H1 (cell line): ENCODE results near the gene EVA1C. TPM values are rescaled to one million over a fixed set of nuclear protein-coding genes. Genes with fewer than 3 reads are reported as not detected.

ENCODE experiments used
- BCL11A ChIP-seq, 2 experiments: IDR thresholded peaks; one replicate each; pipeline ENCODE4 v1.6.1; 2011; ENCODE audit warnings: low read depth in 2 of 2, low read length in 2 of 2, mild to moderate bottlenecking in 2 of 2
- BRCA1 ChIP-seq: IDR thresholded peaks from 2 replicates; pipeline ENCODE4 v1.6.1; 2012; ENCODE audit warnings: low read depth, low read length, improper control_type of control experiment
- CHD1 ChIP-seq: IDR thresholded peaks from 2 replicates; pipeline ENCODE4 v1.6.1; 2012; ENCODE audit warnings: low read depth, low read length, improper control_type of control experiment
- E2F6 ChIP-seq: IDR thresholded peaks from 2 replicates; pipeline ENCODE4 v1.6.1; 2012; ENCODE audit warnings: inconsistent platforms
- JUND ChIP-seq: IDR thresholded peaks from 2 replicates; pipeline ENCODE4 v1.6.1; 2011; ENCODE audit warnings: mild to moderate bottlenecking, improper control_type of control experiment, low read length
- POU5F1 ChIP-seq: IDR thresholded peaks from 2 replicates; pipeline ENCODE4 v1.6.1; 2011; ENCODE audit warnings: low read depth, mild to moderate bottlenecking, low read length, moderate library complexity
- RAD21 ChIP-seq, 2 experiments: IDR thresholded peaks in 1 of 2; conservative IDR thresholded peaks in 1 of 2; 2 replicates each; pipeline ENCODE4 v1.6.1; 2011; ENCODE audit warnings: low read depth in 2 of 2, low read length in 2 of 2, improper control_type of control experiment in 1 of 2, inconsistent platforms in 1 of 2, mild to moderate bottlenecking in 1 of 2, moderate library complexity in 1 of 2
- polyA plus RNA-seq, 7 experiments: library from polyadenylated mRNA; depleted of rRNA in 3 of 7; stranded (reverse) in 5 of 7; unstranded in 2 of 7; fragments of >200 nt in 5 of 7; fragments of 200-250 nt in 2 of 7; gene quantifications; 1 replicate in 5 of 7; 2 replicates in 1 of 7; 4 replicates in 1 of 7; pipeline versions ENCODE4 v1.2.1 to v1.2.3, GENCODE V29; 2011 to 2013; ENCODE audit warnings: missing spikeins in 2 of 7, mixed read lengths in 2 of 7
- total RNA-seq: library from RNA; stranded (reverse); fragmentation: NEBNext Ultra II Directional; extraction: Animal tissue kit (Norgen Biotek cat#: 25700); gene quantifications from 2 replicates; pipeline ENCODE4 v1.2.1, GENCODE V29; 2021

EVA1C gene
- total and polyA plus RNA-seq, 2 of the 8 experiments (the other 6 are each of a cell fraction or from before 2014, with no cell fraction given) = 2.6 to 3.6 TPM

DNA sequence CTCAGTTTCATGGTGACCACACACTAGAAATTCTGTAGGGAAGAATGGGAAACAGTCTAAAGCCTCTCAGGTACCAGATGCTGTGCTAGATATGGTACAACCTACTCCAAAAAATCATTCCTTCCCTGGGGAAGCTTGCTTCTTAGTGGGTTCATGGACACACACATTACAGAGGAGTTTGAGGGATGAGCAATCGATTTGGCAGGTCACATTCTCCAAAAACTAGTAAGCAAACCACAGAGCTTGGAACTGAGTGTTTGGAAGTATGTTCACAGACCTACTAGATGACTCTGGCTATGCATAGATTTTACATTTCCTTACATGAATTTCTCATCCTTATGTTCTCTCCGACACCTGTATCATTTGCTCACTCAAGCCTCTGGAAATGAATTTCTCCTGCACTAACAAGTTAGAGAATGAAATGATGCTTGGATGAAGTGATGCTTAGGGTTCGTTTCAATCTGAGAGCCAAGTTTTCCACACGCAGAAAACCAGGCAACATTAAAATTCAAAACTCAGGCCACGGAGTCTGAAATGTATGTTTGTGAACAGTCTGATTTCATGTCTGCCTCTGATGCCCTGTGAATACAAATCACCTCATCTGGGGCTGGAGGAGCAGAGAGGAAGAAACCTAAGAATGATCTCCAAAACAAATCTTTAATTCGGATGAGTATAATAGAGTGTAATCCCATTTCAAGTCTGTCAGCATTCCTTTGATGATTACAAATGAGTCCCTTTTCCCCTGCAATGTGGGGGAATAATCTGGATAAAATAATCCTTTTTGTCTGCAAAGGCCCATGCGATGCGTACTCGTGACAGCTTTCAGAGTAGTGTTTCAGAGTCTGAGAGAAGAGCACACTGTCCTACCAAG lies 11.0 kb downstream of the EVA1C start (continued):
- TF ChIP-seq BRCA1 (no peak), RAD21 (IDR thresholded peaks at IDR 0.05 in 1 of 2, conservative IDR thresholded peaks at IDR 0.05 in 1 of 2; ENCODE audit: low read depth in 2 of 2, low read length in 2 of 2) (no peak), JUND (no peak), BCL11A (IDR thresholded peaks at IDR 0.05; ENCODE audit: low read depth in 2 of 2, low read length in 2 of 2) (no peak), E2F6 (no peak), POU5F1 (no peak), CHD1 (no peak)
